Esophagus squamous epithelium (tissue), 5 donors: ENCODE data around the gene HMCES. TPM values are rescaled to one million over a fixed set of nuclear protein-coding genes. Genes with fewer than 3 reads are reported as not detected.
A peak's percentile ranks its signal among the peaks of the same experiment; 100 is the strongest.

Experiments used
- DNase-seq: peaks from one replicate; lab custom pipeline; 2025; lab: John Stamatoyannopoulos, UW
- H3K27ac ChIP-seq, 4 donors: fragments of 200-600 bp; sonication (generic); one replicate each; pipeline ENCODE4 v1.5.1; 2016 to 2019; ENCODE audit warnings: mild to moderate bottlenecking in 1 of 4
- H3K27me3 ChIP-seq, 4 donors: fragments of 200-600 bp; sonication (generic); 1 replicate in 3 of 4; 2 replicates in 1 of 4; pipeline versions ENCODE4 v1.5.1 to v1.6.0; 2017 to 2021; ENCODE audit warnings: antibody characterized with exemption in 1 of 4
- H3K36me3 ChIP-seq, 3 donors: fragments of 200-600 bp; sonication (generic); one replicate each; pipeline ENCODE4 v1.5.1; 2016 to 2019
- H3K4me1 ChIP-seq, 3 donors: fragments of 200-600 bp; sonication (generic); one replicate each; pipeline ENCODE4 v1.5.1; 2017 to 2019
- H3K4me3 ChIP-seq, 4 donors: fragments of 200-600 bp; sonication (generic); 1 replicate in 3 of 4; 2 replicates in 1 of 4; pipeline ENCODE4 v1.5.1; 2016 to 2019; ENCODE audit warnings: mild to moderate bottlenecking in 2 of 4, moderate library complexity in 1 of 4
- H3K9me3 ChIP-seq, 3 donors: fragments of 200-600 bp; sonication (generic); one replicate each; pipeline ENCODE4 v1.5.1; 2016 to 2019
- POLR2A ChIP-seq, 4 donors: fragments of 450-650 bp; IDR thresholded peaks; one replicate each; pipeline ENCODE4 v1.6.1; 2017; ENCODE audit warnings: antibody characterized with exemption in 4 of 4, mild to moderate bottlenecking in 4 of 4, moderate library complexity in 3 of 4
- WGBS, 2 donors: methylation state at CpG; one replicate each; pipeline ENCODE4 v1.1.5; 2018; 5-methylcytosine and 5-hydroxymethylcytosine counted together
- intact Hi-C: fragments of 100-400 bp; cut with DNase I; formaldehyde crosslinking; loops from one replicate; pipeline ENCODE4 v1.15.0; 2022
- total RNA-seq, 4 donors: library from RNA; depleted of rRNA; stranded (reverse); fragments of >200 nt; gene quantifications; one replicate each; pipeline ENCODE4 v1.1.0, GENCODE V29; 2016
- TF ChIP-seq, protein P1 (sequence below), 6 experiments: fragments of 450-650 bp in 4 of 6; fragments of 200-600 bp in 2 of 6; sonication (generic) in 2 of 6; IDR thresholded peaks; one replicate each; pipeline ENCODE4 v1.5.1; 2016 to 2019; ENCODE audit warnings: antibody characterized with exemption in 6 of 6, mild to moderate bottlenecking in 4 of 6, moderate library complexity in 4 of 6
- donor health status: DM: yes; HTN: yes; CAD: no.

HMCES gene
- total RNA-seq, 4 donors from 2014 or later, result 24.2 to 32.7 (median 29.7) TPM

DNA sequence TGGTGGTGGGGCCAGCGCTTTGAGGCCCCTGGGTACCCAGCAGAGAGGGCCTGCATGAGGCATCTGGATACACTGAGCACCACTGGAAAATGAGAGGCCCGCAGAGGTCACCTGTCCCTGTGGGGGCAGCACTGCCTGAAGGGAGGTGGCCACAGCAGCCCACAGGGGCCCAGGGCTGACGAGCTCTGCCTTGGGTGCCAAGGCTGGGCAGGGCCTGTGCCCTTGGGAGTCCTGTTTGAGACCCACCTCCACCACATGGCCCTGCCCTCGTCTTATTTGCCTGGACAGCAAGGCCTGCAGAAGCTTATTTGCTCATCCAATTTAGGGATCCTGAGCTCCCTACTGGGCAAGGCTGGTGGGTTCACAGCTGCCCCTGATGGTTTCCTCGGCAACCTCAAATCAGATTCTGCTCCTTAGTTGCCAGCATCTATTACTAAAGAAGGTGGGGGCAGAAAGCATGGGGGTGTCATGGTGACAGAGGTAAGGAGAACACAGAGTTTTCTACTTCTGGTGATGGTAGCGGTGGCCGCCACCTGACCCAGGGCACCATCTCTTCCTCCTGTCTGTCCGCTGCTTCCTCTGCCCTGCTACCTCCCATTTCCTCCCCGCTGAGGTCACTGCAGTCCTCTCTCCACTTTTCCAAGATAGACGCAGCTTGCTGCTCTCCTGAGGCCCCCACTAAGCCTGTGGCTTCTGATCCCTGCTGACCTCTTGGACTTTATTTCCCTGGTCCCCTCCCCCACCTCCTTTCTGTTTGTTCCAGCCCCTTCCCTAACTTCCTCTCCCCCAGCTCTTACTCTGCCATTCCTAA, 62.9 kb downstream of the HMCES start:
- intact Hi-C loops, result no loop called here
- WGBS, 2 donors, result 80 to 84% methylated on average over 8 to 9 of the region's 10 CpGs
- H3K27ac ChIP-seq, result no peak overlapping the region
- peaks cover 10 to 12% (median 10%) of the 10 kb centered on the region in 3 donors for H3K4me1 ChIP-seq
- H3K36me3 ChIP-seq, result no peaks in the 10 kb centered on the region
- no peak overlapping the region for H3K4me3 ChIP-seq
- no peaks in the 10 kb centered on the region for H3K9me3 ChIP-seq
- DNase-seq, result no peak
- H3K27me3 ChIP-seq, result peaks cover 0 to 23% (median 0%) of the 10 kb centered on the region in 4 donors
- no peak for TF ChIP-seq POLR2A (IDR thresholded peaks at IDR 0.05)
- TF ChIP-seq, protein P1, sequence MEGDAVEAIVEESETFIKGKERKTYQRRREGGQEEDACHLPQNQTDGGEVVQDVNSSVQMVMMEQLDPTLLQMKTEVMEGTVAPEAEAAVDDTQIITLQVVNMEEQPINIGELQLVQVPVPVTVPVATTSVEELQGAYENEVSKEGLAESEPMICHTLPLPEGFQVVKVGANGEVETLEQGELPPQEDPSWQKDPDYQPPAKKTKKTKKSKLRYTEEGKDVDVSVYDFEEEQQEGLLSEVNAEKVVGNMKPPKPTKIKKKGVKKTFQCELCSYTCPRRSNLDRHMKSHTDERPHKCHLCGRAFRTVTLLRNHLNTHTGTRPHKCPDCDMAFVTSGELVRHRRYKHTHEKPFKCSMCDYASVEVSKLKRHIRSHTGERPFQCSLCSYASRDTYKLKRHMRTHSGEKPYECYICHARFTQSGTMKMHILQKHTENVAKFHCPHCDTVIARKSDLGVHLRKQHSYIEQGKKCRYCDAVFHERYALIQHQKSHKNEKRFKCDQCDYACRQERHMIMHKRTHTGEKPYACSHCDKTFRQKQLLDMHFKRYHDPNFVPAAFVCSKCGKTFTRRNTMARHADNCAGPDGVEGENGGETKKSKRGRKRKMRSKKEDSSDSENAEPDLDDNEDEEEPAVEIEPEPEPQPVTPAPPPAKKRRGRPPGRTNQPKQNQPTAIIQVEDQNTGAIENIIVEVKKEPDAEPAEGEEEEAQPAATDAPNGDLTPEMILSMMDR (IDR thresholded peaks at IDR 0.05), result no peak

DNA sequence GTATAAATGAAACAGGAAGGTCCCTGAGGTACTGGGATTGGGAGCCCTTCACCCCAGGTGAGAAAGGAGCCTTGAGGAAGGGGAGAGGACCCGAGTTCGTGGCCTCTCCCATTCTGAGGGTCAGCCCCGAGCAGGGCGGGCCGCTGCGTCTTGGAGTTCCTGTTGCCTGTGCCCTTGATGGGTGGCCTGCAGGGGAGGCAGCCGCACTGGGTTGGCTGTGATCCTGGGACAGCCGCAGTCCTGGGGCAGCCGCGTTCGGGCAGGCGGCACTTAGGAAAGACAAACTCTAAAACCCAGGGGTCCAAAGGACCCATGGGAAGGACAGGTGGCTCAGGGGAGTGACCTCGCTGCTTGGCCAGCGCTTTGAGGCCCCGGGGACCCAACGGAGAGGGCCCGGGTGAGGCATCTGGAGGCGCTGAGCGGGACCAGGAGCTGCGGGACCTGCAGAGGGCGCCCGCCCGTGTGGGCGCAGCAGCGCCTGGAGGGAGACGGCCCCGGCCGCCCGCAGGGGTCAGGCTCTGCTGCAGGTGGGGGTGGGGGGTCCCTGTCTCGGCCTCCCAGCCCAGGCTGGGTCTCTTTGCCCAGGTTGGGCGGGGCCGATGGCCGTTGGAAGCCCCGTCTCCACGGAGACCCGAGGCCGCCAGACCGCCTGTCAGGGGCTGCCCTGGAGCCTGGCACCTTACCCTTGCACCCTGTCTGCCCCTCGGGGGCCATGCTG, 65.1 kb downstream of the HMCES start:
- Histone ChIP-seq H3K4me1 (peaks cover 10 to 22% (median 10%) of the 10 kb centered on the region in 3 donors), H3K9me3 (no peaks in the 10 kb centered on the region), H3K27ac (no peak overlapping the region), H3K36me3 (no peaks in the 10 kb centered on the region), H3K27me3 (peaks cover 0 to 23% (median 0%) of the 10 kb centered on the region in 4 donors), H3K4me3 (peak overlapping the region in 3 of 4 donors; percentile 33 to 61 (median 41))
- no peak for TF ChIP-seq POLR2A (IDR thresholded peaks at IDR 0.05)
- TF ChIP-seq, protein P1 (IDR thresholded peaks at IDR 0.05), result peak in 5 of 6 experiments; percentile 25 to 62 (median 36)
- DNase-seq, result no peak
- intact Hi-C loops, result no loop called here
- WGBS, 2 donors, result 15% methylated on average over 23 of the region's 39 CpGs; no CpG with 5 or more reads in 1 of the 2 donors

- DNase-seq, result no peak
- Histone ChIP-seq H3K36me3 (no peaks in the 10 kb centered on the region), H3K4me3 (peak overlapping the region in 2 of 4 donors; percentile 41 to 61), H3K4me1 (peaks cover 10 to 26% (median 10%) of the 10 kb centered on the region in 3 donors), H3K27ac (no peak overlapping the region), H3K9me3 (no peaks in the 10 kb centered on the region), H3K27me3 (peaks cover 0 to 23% (median 0%) of the 10 kb centered on the region in 4 donors)
- WGBS, 2 donors, result 10 to 95% methylated on average over 2 to 4 of the region's 13 CpGs
- intact Hi-C loops, result no loop called here
- no peak for TF ChIP-seq POLR2A (IDR thresholded peaks at IDR 0.05)
- TF ChIP-seq, protein P1 (IDR thresholded peaks at IDR 0.05), result no peak
Measured at GRCh38 chr3:129344540-129345220, 66.0 kb downstream of the HMCES start.

GRCh38 chr3:129345281-129345680, 66.6 kb downstream of the HMCES start:
- Histone ChIP-seq H3K9me3 (no peaks in the 10 kb centered on the region), H3K27ac (no peak overlapping the region), H3K4me1 (peaks cover 10 to 28% (median 10%) of the 10 kb centered on the region in 3 donors), H3K4me3 (no peak overlapping the region), H3K36me3 (no peaks in the 10 kb centered on the region), H3K27me3 (peaks cover 0 to 23% (median 0%) of the 10 kb centered on the region in 4 donors)
- no peak for DNase-seq
- TF ChIP-seq POLR2A (IDR thresholded peaks at IDR 0.05), result no peak
- TF ChIP-seq, protein P1 (IDR thresholded peaks at IDR 0.05), result no peak
- 77 to 89% methylated on average over 6 to 7 of the region's 7 CpGs for WGBS, 2 donors
- intact Hi-C loops, result no loop called here
